Measurements from ENCODE around the gene TRIP13. TPM values are rescaled to one million over a fixed set of nuclear protein-coding genes. Genes with fewer than 3 reads are reported as not detected.
A peak's percentile ranks its signal among the peaks of the same experiment; 100 is the strongest.

The TRIP13 gene
- polyA plus RNA-seq, 3 donors, result 0.24 to 1.2 TPM; not detected in 1

- Histone ChIP-seq H2AFZ (ENCODE audit: insufficient read depth, low read depth, low read length, poor library complexity, severe bottlenecking) (no peak overlapping the region), H4K20me1 (ENCODE audit: insufficient read depth, low read length) (peaks cover 18% of the 10 kb centered on the region), H3K9me3 (replicated peaks in 1 of 2; ENCODE audit: control insufficient read depth in 1 of 2, insufficient read depth in 1 of 2, low read length in 2 of 2) (no peaks in the 10 kb centered on the region), H3K27ac (ENCODE audit: low read depth in 1 of 2, low read length in 2 of 2) (no peak overlapping the region), H3K79me2 (ENCODE audit: insufficient read depth, low read length) (no peaks in the 10 kb centered on the region), H3K9ac (ENCODE audit: insufficient read depth, low read length, poor library complexity, severe bottlenecking) (no peak overlapping the region), H3K4me2 (replicated peaks; ENCODE audit: extremely low read depth, low read length, poor library complexity, severe bottlenecking) (no peak overlapping the region), H3K4me3 (replicated peaks in 1 of 3; ENCODE audit: low read depth in 2 of 3, low read length in 3 of 3) (no peak overlapping the region), H3K36me3 (replicated peaks in 1 of 2; ENCODE audit: control insufficient read depth in 1 of 2, insufficient read depth in 2 of 2, low read length in 2 of 2) (peaks cover 94 to 100% of the 10 kb centered on the region in 2 donors), H3K27me3 (ENCODE audit: control insufficient read depth in 2 of 2, insufficient read depth in 2 of 2, low read length in 2 of 2) (no peaks in the 10 kb centered on the region), H3K4me1 (ENCODE audit: control insufficient read depth in 1 of 2, insufficient read depth in 2 of 2, low read length in 2 of 2) (no peaks in the 10 kb centered on the region)
- H3K4me1 Mint-ChIP-seq, result no peaks in the 10 kb centered on the region
- H3K9me3 Mint-ChIP-seq, result peaks cover 0 to 5% (median 0%) of the 10 kb centered on the region in 7 donors
- DNase-seq, result no peak
- intact Hi-C loops (cut with micrococcal nuclease), result loop anchor here in 1 of 2 donors (5.0 kb wide), 1 partner anchor 36 kb away; no protein-coding TSS in a partner anchor
- 100% methylated on average over 5 of the region's 5 CpGs for WGBS (ENCODE audit: insufficient coverage)
- no peak overlapping the region for H3K4me3 Mint-ChIP-seq
- no peak for TF ChIP-seq CTCF (IDR thresholded peaks at IDR 0.05)
- peak overlapping the region in 1 of 7 donors; percentile 7 for H3K27ac Mint-ChIP-seq
- no peaks in the 10 kb centered on the region for H3K27me3 Mint-ChIP-seq (ENCODE audit: low read depth in 3 of 3)
- H3K36me3 Mint-ChIP-seq, result peaks cover 94 to 99% of the 10 kb centered on the region in 2 donors
Measured at GRCh38 chr5:870956-871355, 21.7 kb upstream of the TRIP13 start.

DNA sequence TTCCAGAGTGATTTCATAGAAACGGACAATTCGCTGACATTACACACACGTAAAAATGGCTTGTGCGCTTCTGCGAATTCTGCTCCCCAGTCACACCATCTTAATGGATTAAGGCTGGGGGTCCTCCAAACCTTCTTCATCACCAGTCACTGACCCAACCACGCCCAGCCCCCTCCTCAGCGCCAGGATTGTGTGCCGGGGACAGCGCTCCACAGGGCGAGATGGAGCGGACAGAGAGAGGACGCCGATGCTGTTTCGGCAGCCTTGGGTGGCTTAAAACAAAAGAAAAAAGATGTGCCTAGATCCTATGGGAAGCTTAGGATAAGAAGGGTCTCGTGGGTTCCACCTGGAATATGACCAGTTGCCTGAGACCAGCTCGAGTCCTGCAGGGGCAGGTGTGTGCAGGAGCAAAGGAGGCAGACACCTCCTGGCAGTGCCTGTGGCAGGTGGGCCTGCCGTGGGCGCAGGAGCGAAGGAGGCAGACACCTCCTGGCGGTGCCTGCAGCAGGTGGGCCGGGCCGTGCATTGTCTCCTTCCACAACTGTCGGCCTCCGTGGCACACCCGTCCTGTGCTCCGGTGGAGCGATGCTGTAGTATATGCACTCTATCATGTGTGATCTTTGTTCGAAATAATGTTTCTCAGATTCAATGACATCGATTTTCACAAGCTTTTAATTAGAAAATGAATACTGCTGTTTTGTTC lies 20.9 kb upstream of the TRIP13 start:
- H3K27ac Mint-ChIP-seq, result no peak overlapping the region
- no peaks in the 10 kb centered on the region for H3K4me1 Mint-ChIP-seq
- peaks cover 97 to 100% of the 10 kb centered on the region in 2 donors for H3K36me3 ChIP-seq (replicated peaks in 1 of 2; ENCODE audit: control insufficient read depth in 1 of 2, insufficient read depth in 2 of 2, low read length in 2 of 2)
- no peak overlapping the region for H2AFZ ChIP-seq (ENCODE audit: insufficient read depth, low read depth, low read length, poor library complexity, severe bottlenecking)
- H3K4me1 ChIP-seq (ENCODE audit: control insufficient read depth in 1 of 2, insufficient read depth in 2 of 2, low read length in 2 of 2), result no peaks in the 10 kb centered on the region
- H3K27me3 Mint-ChIP-seq (ENCODE audit: low read depth in 3 of 3), result no peaks in the 10 kb centered on the region
- no peaks in the 10 kb centered on the region for H3K27me3 ChIP-seq (ENCODE audit: control insufficient read depth in 2 of 2, insufficient read depth in 2 of 2, low read length in 2 of 2)
- no peak overlapping the region for H3K9ac ChIP-seq (ENCODE audit: insufficient read depth, low read length, poor library complexity, severe bottlenecking)
- no peak overlapping the region for H3K4me2 ChIP-seq (replicated peaks; ENCODE audit: extremely low read depth, low read length, poor library complexity, severe bottlenecking)
- no peaks in the 10 kb centered on the region for H3K9me3 ChIP-seq (replicated peaks in 1 of 2; ENCODE audit: control insufficient read depth in 1 of 2, insufficient read depth in 1 of 2, low read length in 2 of 2)
- H4K20me1 ChIP-seq (ENCODE audit: insufficient read depth, low read length), result peaks cover 18% of the 10 kb centered on the region
- intact Hi-C loops (cut with micrococcal nuclease), result loop anchor here in 1 of 2 donors (5.0 kb wide), 1 partner anchor 36 kb away; no protein-coding TSS in a partner anchor
- DNase-seq, result no peak
- H3K4me3 ChIP-seq (replicated peaks in 1 of 3; ENCODE audit: low read depth in 2 of 3, low read length in 3 of 3), result no peak overlapping the region
- peaks cover 94 to 99% of the 10 kb centered on the region in 2 donors for H3K36me3 Mint-ChIP-seq
- H3K9me3 Mint-ChIP-seq, result peaks cover 0 to 5% (median 0%) of the 10 kb centered on the region in 7 donors
- H3K4me3 Mint-ChIP-seq, result no peak overlapping the region
- over 99% methylated on average over 20 of the region's 29 CpGs for WGBS (ENCODE audit: insufficient coverage)
- no peaks in the 10 kb centered on the region for H3K79me2 ChIP-seq (ENCODE audit: insufficient read depth, low read length)
- TF ChIP-seq CTCF (IDR thresholded peaks at IDR 0.05), result no peak
- H3K27ac ChIP-seq (ENCODE audit: low read depth in 1 of 2, low read length in 2 of 2), result no peak overlapping the region
